Right hindlimb (tissue), 1 donor: ENCODE data around the gene MLLT1.
"Not testable (repeated sequence)": the region's sequence is repeated elsewhere in the genome, so short reads cannot be mapped to it uniquely, and the experiment has no call there.

ENCODE experiments used
- DNase-seq: peaks from one replicate; pipeline ENCODE4 v3.0.0-alpha.2; 2018

MLLT1 gene

DNA sequence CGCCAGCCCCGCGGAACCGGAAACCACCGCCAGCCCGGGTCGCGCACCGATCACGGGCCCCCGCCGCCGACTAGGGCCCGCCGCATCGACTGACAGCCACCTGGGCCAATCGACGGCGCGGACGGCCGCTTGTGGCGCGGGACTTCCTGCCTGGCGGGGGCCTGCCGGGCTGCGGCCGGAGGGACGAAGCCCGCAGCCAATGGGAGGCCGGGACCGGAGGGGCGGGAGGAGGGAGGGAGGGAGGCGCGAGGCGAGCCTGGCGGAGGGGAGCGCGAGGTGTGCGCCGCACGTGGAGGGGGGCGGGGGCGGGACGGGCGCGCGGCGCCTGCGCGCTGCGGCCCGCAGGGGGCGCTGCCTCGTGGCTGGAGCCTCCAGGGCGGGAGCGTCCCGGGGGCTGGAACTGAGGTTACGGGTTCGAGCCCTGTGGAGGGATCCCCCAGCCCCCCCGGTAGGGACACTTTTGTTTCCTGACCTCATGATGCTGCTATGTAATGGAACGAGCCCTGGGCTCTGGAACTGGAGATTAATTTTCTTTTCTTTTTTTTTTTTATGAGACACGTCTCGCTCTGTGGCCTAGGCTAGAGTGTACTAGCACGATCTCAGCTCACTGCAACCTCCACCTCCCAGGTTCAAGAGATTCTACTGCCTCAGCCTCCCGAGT, at the start of gene MLLT1:
TSS of gene MLLT1 (minus strand) at position 45 of the 661 bp plus-strand sequence. CDS start 191 bp downstream, outside the sequence.
- DNase-seq, result peak; percentile 98

- DNase-seq, result no peak
Measured at GRCh38 chr19:6326815-6327214, 47.0 kb upstream of the MLLT1 start.

GRCh38 chr19:6325614-6326013, 45.8 kb upstream of the MLLT1 start:
- no peak for DNase-seq

DNA sequence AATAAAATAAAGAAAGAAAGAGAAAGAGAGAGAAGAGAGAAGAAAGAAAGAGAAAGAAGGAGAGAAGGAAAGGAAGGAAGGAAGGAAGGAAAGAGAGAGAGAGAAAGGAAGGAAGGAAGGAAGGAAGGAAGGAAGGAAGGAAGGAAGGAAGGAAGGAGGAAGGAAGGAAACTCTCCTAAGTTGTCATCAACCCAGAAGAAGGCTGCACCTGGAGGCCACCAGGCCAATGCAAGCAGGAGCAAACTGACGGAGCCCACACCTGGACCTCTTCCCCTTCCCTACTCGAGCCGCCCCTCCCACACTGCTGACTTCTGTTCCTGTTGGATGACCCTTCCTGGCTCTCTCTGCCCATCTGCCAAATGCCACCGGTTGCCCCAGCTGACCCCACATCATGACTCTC, 45.0 kb upstream of the MLLT1 start:
- no peak for DNase-seq

DNA sequence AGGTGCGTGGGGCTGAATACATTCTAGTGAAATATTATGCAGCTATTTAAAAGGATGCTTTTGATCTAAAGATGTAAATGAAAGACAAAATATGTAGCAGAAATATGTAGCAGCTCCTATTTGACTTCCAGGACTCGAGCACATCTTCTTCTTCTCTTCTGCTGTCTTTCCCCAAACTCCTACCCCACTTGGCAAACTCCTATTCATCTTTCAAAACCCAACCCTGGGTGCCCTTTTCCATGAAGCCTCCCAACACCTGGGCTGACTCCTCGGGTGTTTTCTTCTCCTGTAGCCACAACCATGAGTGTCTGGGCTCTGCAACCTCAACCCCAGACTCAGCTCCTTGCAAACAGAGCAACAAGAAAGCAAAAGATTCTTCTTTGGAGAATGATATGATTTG, 42.5 kb upstream of the MLLT1 start:
- no peak for DNase-seq

GRCh38 chr19:6319376-6319775, 39.6 kb upstream of the MLLT1 start:
- no peak for DNase-seq

DNA sequence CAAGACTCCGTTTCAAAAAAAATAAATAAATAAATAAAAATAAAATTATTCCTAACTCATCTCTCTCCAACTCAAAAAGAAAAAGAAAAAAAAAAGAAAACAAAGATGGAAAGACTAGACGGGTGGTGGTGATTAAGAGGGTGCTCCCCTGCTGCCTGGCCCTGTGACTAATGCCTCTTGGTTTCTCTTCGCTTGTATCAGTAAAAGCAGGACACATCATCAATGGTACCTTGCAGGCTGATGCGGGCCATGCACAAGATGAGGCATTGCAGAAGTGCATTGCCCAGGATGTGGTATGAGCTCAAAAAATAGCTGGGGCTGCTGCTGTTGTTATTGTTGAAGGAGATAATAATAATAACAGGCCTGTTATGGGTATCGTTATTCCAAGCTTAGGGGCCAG, 39.0 kb upstream of the MLLT1 start:
- no peak for DNase-seq

GRCh38 chr19:6315646-6316045, 35.9 kb upstream of the MLLT1 start:
- not testable (repeated sequence) for DNase-seq

- no peak for DNase-seq
Measured at GRCh38 chr19:6313398-6313969, 33.7 kb upstream of the MLLT1 start.

DNA sequence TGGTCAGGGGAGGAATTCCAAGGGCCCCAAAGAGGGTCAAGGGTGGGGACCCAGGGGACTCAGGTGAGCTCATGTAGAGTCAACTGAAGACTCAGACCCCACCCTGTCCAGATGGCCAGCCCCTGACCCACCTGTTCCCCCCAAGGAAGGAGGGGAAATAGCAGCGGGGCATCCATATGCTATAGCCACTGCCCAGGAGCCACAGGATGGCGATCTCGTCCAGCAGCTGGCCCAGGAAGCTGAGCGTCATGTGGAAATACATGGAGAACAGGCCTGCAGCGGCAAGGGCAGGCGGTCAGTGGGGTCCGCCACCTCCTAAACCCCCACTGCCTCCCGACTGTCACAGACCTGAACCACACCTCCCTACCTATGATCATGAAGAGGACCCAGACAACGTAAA, 32.2 kb upstream of the MLLT1 start:
- DNase-seq, result no peak

- no peak for DNase-seq
Measured at GRCh38 chr19:6298413-6298812, 18.6 kb upstream of the MLLT1 start.

GRCh38 chr19:6297202-6297601, 17.4 kb upstream of the MLLT1 start:
- DNase-seq, result no peak

GRCh38 chr19:6292006-6292405, 12.2 kb upstream of the MLLT1 start:
- no peak for DNase-seq

DNA sequence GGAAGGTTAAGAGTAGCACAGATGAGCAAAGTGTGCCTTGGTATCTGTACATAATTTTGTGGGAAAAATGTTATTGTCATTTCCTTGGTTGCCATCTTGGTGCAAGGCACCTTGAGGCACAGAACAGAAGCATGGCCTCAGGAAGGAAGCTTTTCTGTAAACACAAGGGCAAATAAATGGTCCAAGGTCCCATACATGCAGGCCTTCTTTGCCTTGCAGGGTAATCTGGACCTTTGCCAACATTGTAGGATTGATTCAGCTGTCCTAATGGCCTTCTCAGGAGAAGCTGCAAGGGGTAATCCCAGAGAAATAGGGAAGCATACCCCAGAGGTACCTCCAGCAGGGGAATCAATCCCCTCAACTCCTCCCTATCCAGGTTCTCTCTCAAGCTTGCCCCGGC, 9.0 kb upstream of the MLLT1 start:
- DNase-seq, result no peak

DNA sequence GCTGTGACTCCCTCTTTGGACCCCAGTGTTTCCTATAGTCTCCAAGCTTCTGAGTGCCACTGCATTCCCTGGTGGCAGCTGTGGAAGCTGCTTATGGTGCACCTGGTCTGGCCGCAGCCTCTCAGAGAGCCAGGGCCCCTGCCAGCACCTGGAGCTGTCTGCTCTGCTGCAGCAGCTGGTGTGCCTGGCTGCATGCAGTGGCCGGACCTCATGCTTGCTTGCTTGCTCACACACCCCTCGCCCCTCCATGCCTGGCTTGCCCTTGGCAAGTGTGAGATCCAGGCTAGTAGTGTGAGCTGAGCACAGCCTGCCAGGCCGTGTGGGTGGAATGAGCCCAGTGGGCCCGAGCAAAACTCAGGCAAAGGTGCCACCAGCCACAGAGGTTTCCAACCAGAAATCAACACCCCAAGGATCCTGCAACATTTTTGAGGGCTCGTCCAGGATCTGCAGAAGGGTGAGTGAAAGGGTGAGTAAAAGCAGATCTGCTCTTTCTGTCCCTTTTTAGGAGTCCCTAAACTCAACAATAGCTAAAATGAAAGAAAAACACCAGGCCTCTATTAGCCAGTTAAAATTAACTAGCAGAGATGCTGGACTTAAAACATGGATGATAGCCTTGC, 7.6 kb upstream of the MLLT1 start:
- no peak for DNase-seq

DNA sequence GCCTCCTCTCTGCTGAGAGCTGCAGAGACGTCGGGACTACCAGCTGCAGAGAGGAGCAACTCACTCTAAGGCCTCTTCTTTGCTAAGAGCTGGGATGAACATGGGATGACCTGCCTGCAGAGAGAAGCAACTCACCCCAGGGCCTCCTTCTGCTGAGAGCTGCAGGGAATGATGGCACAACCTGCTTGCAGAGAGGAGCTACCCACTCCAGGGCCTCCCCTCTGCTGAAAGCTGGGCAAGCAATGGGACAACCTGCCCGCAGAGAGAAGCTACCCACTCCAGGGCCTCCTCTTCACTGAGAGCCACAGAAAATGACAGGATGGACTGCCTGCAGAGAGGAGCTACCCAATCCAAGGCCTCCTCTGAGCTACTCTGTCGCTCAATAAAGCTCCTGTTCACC, 6.9 kb upstream of the MLLT1 start:
- DNase-seq, result no peak

GRCh38 chr19:6282393-6282792, 2.6 kb upstream of the MLLT1 start:
- not testable (repeated sequence) for DNase-seq

GRCh38 chr19:6279620-6279930, 200 bp downstream of the MLLT1 start:
- no peak for DNase-seq

DNA sequence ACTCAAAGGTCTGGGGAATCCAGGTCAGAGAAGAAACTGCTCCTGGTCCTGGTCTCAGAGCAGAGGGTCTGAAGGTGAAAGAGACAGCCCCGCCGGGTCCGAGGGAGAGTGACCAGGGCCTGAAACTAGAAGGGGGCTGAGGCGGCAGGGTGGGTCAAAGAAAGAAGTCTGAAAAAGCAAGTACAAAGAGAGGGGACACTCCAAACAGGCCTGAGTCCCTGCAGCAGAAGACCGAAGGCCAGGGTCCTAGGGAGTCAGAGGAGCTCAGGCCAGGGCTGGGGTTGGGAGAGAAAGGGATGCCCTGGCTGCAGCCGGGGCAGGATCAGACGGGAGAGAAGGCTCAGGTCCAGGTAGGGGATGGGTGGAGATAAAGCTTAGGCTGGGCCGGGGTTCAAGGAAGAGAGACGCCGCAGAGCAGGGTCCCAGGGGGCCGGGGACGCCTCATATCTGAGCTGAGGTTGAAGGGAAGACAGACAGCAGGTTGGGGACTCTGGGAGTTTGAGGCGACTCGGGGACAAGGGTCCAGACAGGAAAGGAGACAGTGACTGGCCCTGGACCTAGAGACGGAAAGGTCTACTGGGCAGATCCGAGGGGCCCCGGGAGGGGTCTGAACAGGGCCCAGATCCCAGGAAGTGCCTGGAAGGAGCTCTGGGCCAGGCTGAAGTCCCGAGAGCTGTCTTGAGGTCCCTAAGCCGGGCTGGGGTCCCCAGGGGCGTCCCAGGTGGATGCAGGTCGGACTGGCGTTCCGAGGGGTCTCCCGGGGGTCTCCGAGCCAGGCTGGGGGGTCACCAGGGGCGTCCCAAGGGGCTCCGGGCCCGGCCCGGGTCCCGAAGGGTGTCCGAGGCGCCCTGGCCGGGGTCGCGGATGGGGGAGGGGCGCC, 795 bp downstream of the MLLT1 start:
- DNase-seq, result peak; percentile 49

GRCh38 chr19:6278051-6278450, 1.7 kb downstream of the MLLT1 start:
- DNase-seq, result no peak

DNA sequence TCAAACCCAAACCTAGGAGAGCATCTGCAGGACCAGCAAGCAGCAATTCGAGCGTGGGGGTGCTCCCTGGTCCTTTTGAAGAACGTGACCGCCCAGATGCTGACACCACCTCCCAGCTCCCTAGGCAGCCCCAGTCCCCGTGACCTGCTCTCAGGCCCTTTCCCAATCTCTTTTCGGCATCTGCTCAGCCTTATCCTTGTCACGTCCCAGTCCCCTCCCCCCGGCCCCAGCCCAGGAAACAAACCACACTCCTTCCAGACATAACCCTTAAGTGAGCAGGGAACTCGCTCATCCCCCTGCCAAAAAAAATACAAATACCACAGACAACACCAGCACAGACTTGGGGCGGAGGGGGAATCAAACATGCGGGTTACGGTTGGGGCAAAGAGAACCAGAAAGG, 3.3 kb downstream of the MLLT1 start:
- DNase-seq, result peak; percentile 64

DNA sequence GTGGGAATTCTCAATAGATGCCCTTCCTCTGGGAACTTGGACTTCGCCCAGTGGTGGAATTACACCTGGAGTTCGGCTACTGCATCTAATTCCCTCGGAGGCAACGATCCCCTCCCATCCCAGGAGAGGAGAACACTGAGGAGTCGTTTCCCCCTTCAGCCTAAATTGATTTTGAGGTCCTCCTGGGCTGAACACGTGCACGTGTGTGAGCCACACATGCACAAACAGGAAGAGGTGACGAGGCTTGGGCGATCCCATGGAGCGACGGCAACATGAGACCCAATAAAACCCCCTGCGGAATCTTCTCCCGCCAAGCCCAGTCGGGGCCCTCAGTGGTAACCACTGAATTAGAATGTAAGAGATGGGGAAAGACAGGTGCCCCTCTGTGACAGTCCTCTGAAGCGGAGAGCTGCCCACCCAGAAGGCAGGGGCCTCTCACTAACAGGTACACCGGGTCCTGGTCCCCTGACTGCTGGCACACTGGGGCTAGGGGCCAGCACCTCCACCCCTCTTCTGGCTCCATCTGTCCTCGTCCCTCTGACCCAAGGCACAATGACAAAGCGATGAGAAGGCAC, 4.5 kb downstream of the MLLT1 start:
- DNase-seq, result no peak

DNA sequence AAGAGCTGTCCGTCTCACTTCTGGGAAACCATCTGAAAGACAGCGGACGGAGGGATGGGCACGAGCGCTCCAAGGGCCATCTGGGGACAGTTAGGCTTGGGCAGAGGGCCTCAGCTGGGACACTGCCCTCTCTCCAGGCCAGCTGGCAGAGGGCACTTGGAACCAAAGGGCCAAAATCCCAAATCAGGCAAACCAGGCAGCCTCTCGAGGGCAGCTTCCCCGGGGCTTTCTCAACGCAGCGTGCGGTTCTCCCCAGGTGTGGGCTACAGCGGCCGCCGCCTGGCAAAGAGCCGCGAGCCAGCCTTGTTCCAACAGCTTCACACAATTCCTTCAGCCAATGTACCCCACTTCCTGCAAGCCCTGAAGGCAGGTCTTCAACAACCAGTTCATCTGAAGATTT, 5.0 kb downstream of the MLLT1 start:
- DNase-seq, result no peak
